Liver (tissue), 9 donors: ENCODE measurements around the gene BTF3. TPM values are rescaled to one million over a fixed set of nuclear protein-coding genes. Genes with fewer than 3 reads are reported as not detected.

Experiments used
- DNase-seq: peaks from one replicate; pipeline ENCODE4 v3.0.0-alpha.2; 2017; ENCODE audit warnings: low spot score
- H3K27ac ChIP-seq, 2 donors: one replicate each; pipeline ENCODE4 v1.7.0; 2013; ENCODE audit warnings: inconsistent platforms in 2 of 2, low read length in 2 of 2, control low read depth in 1 of 2, low read depth in 1 of 2, mild to moderate bottlenecking in 1 of 2
- H3K27me3 ChIP-seq, 4 donors: one replicate each; pipeline versions ENCODE4 v1.6.1 to v1.7.0; 2013; ENCODE audit warnings: low read length in 3 of 4, inconsistent platforms in 1 of 4, mild to moderate bottlenecking in 1 of 4, moderate library complexity in 1 of 4; ENCODE audit not compliant: control insufficient read depth in 4 of 4, insufficient read depth in 4 of 4
- H3K36me3 ChIP-seq, 4 donors: one replicate each; pipeline versions ENCODE4 v1.6.1 to v1.7.0; 2013; ENCODE audit warnings: low read length in 3 of 4, mild to moderate bottlenecking in 3 of 4, low read depth in 1 of 4, moderate library complexity in 1 of 4; ENCODE audit not compliant: control insufficient read depth in 4 of 4, insufficient read depth in 3 of 4
- H3K4me1 ChIP-seq, 4 donors: one replicate each; pipeline versions ENCODE4 v1.6.1 to v1.7.0; 2013; ENCODE audit warnings: low read length in 3 of 4, mild to moderate bottlenecking in 3 of 4, moderate library complexity in 1 of 4; ENCODE audit not compliant: control insufficient read depth in 4 of 4, insufficient read depth in 4 of 4
- H3K4me3 ChIP-seq, 3 donors: one replicate each; pipeline versions ENCODE4 v1.6.1 to v1.7.0; 2013; ENCODE audit warnings: low read length in 3 of 3, control low read depth in 1 of 3, low read depth in 1 of 3, mild to moderate bottlenecking in 1 of 3
- H3K9ac ChIP-seq, 2 donors: one replicate each; pipeline ENCODE4 v1.7.0; 2013; ENCODE audit warnings: low read length in 2 of 2, mild to moderate bottlenecking in 2 of 2, moderate library complexity in 2 of 2, control low read depth in 1 of 2, low read depth in 1 of 2
- H3K9me3 ChIP-seq, 4 donors: one replicate each; pipeline versions ENCODE4 v1.6.1 to v1.7.0; 2013; ENCODE audit warnings: low read length in 3 of 4; ENCODE audit not compliant: control insufficient read depth in 4 of 4
- EGR1 ChIP-seq, 2 donors: IDR thresholded peaks; 2 replicates each; pipeline ENCODE4 v1.6.1; 2016 to 2018; ENCODE audit warnings: antibody characterized with exemption in 2 of 2, low read depth in 2 of 2
- FOXA1 ChIP-seq: IDR thresholded peaks from 2 replicates; pipeline ENCODE4 v1.6.1; 2016; ENCODE audit warnings: antibody characterized with exemption
- FOXA2 ChIP-seq: IDR thresholded peaks from 2 replicates; pipeline ENCODE4 v1.6.1; 2016; ENCODE audit warnings: antibody characterized with exemption
- GABPA ChIP-seq, 2 donors: IDR thresholded peaks in 1 of 2; conservative IDR thresholded peaks in 1 of 2; 2 replicates each; pipeline ENCODE4 v1.6.1; 2016; ENCODE audit warnings: antibody characterized with exemption in 2 of 2, mild to moderate bottlenecking in 1 of 2, moderate library complexity in 1 of 2
- HNF4A ChIP-seq, 2 donors: conservative IDR thresholded peaks; 2 replicates each; pipeline ENCODE4 v1.6.1; 2016; ENCODE audit warnings: antibody characterized with exemption in 2 of 2, mild to moderate bottlenecking in 2 of 2
- HNF4G ChIP-seq: IDR thresholded peaks from 2 replicates; pipeline ENCODE4 v1.6.1; 2016; ENCODE audit warnings: antibody characterized with exemption
- JUND ChIP-seq, 2 donors: IDR thresholded peaks; 2 replicates each; pipeline ENCODE4 v1.6.1; 2016; ENCODE audit warnings: antibody characterized with exemption in 2 of 2
- NR2F2 ChIP-seq: IDR thresholded peaks from 2 replicates; pipeline ENCODE4 v1.6.1; 2016; ENCODE audit warnings: antibody characterized with exemption
- RAD21 ChIP-seq, 2 donors: IDR thresholded peaks; 2 replicates each; pipeline ENCODE4 v1.6.1; 2016; ENCODE audit warnings: antibody characterized with exemption in 2 of 2, mild to moderate bottlenecking in 2 of 2
- RXRA ChIP-seq, 2 donors: IDR thresholded peaks; 2 replicates each; pipeline ENCODE4 v1.6.1; 2017 to 2018; ENCODE audit warnings: antibody characterized with exemption in 2 of 2, mild to moderate bottlenecking in 1 of 2
- SP1 ChIP-seq: IDR thresholded peaks from 2 replicates; pipeline ENCODE4 v1.6.1; 2018; ENCODE audit warnings: antibody characterized with exemption, mild to moderate bottlenecking
- TAF1 ChIP-seq: conservative IDR thresholded peaks from 2 replicates; pipeline ENCODE4 v1.6.1; 2016; ENCODE audit warnings: antibody characterized with exemption, mild to moderate bottlenecking
- YY1 ChIP-seq: IDR thresholded peaks from 2 replicates; pipeline ENCODE4 v1.6.1; 2016; ENCODE audit warnings: antibody characterized with exemption, mild to moderate bottlenecking
- WGBS: extraction: QIAGEN DNeasy Blood & Tissue Kit; methylation state at CpG from one replicate; pipeline ENCODE4 v1.1.7; 2013; 5-methylcytosine and 5-hydroxymethylcytosine counted together
- polyA plus RNA-seq, 2 donors: library from polyadenylated mRNA; stranded (reverse) in 1 of 2; unstranded in 1 of 2; fragments of 200-250 nt in 1 of 2; fragments of >200 nt in 1 of 2; fragmentation: Nextera tagmentation in 1 of 2; extraction: Ambion mirVana in 1 of 2; gene quantifications; one replicate each; pipeline versions ENCODE4 v1.2.1 to v1.2.3, GENCODE V29; 2013 to 2015
- total RNA-seq, 2 donors: library from RNA; depleted of rRNA; stranded (reverse); fragments of >200 nt; gene quantifications; one replicate each; pipeline ENCODE4 v1.2.3, GENCODE V29; 2014
- TF ChIP-seq, protein P1 (sequence below): IDR thresholded peaks from 2 replicates; pipeline ENCODE4 v1.6.1; 2016; ENCODE audit warnings: antibody characterized with exemption
- TF ChIP-seq, protein P2 (sequence below): IDR thresholded peaks from 2 replicates; pipeline ENCODE4 v1.6.1; 2016; ENCODE audit warnings: antibody characterized with exemption, mild to moderate bottlenecking
- TF ChIP-seq, protein P3 (sequence below): IDR thresholded peaks from 2 replicates; pipeline ENCODE4 v1.6.1; 2016; ENCODE audit warnings: antibody characterized with exemption
- TF ChIP-seq, protein P4 (sequence below): IDR thresholded peaks from 2 replicates; pipeline ENCODE4 v1.6.1; 2016; ENCODE audit warnings: antibody characterized with exemption
- TF ChIP-seq, protein P5 (sequence below): fragments of 150-350 bp; IDR thresholded peaks from 2 replicates; pipeline ENCODE4 v1.5.1; 2017; ENCODE audit warnings: improper control_type of control experiment, low read depth, low read length; ENCODE audit not compliant: missing input control
- donor health status: healthy.
- donor health status: healthy.
- donor health status: healthy.
- donor health status: healthy.
- donor health status: healthy.

BTF3 gene
- total and polyA plus RNA-seq, 4 donors: 97.5 to 246 (median 213) TPM

DNA sequence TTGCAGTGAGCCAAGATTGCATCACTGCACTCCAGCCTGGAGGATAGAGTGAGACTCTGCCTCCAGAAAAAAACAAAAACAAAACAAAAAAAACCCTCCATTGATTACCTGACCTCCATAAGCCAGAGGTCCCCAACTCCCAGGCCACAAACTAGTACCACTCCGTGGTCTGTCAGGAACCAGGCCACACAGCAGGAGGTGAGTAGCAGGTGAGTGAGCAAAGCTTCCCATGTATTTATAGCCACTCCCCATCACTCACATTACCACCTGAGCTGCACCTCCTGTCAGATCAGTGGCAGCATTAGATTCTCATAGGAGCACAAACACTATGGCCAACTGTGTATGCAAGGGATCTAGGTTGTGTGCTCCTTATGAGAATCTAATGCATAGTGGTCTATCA lies 13.7 kb upstream of the BTF3 start:
- no peaks in the 10 kb centered on the region for H3K4me1 ChIP-seq
- H3K27ac ChIP-seq: no peak overlapping the region
- TF ChIP-seq JUND (IDR thresholded peaks at IDR 0.05) (no peak), EGR1 (IDR thresholded peaks at IDR 0.05; ENCODE audit: low read depth in 2 of 2) (no peak), HNF4A (conservative IDR thresholded peaks at IDR 0.05) (no peak), SP1 (no peak), RAD21 (IDR thresholded peaks at IDR 0.05) (no peak), YY1 (no peak), TAF1 (no peak), GABPA (IDR thresholded peaks at IDR 0.05 in 1 of 2, conservative IDR thresholded peaks at IDR 0.05 in 1 of 2) (no peak), HNF4G (no peak), FOXA2 (no peak), RXRA (IDR thresholded peaks at IDR 0.05) (no peak), FOXA1 (no peak), NR2F2 (no peak)
- TF ChIP-seq, protein P1, sequence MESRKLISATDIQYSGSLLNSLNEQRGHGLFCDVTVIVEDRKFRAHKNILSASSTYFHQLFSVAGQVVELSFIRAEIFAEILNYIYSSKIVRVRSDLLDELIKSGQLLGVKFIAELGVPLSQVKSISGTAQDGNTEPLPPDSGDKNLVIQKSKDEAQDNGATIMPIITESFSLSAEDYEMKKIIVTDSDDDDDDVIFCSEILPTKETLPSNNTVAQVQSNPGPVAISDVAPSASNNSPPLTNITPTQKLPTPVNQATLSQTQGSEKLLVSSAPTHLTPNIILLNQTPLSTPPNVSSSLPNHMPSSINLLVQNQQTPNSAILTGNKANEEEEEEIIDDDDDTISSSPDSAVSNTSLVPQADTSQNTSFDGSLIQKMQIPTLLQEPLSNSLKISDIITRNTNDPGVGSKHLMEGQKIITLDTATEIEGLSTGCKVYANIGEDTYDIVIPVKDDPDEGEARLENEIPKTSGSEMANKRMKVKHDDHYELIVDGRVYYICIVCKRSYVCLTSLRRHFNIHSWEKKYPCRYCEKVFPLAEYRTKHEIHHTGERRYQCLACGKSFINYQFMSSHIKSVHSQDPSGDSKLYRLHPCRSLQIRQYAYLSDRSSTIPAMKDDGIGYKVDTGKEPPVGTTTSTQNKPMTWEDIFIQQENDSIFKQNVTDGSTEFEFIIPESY: no peak
- TF ChIP-seq, protein P2, sequence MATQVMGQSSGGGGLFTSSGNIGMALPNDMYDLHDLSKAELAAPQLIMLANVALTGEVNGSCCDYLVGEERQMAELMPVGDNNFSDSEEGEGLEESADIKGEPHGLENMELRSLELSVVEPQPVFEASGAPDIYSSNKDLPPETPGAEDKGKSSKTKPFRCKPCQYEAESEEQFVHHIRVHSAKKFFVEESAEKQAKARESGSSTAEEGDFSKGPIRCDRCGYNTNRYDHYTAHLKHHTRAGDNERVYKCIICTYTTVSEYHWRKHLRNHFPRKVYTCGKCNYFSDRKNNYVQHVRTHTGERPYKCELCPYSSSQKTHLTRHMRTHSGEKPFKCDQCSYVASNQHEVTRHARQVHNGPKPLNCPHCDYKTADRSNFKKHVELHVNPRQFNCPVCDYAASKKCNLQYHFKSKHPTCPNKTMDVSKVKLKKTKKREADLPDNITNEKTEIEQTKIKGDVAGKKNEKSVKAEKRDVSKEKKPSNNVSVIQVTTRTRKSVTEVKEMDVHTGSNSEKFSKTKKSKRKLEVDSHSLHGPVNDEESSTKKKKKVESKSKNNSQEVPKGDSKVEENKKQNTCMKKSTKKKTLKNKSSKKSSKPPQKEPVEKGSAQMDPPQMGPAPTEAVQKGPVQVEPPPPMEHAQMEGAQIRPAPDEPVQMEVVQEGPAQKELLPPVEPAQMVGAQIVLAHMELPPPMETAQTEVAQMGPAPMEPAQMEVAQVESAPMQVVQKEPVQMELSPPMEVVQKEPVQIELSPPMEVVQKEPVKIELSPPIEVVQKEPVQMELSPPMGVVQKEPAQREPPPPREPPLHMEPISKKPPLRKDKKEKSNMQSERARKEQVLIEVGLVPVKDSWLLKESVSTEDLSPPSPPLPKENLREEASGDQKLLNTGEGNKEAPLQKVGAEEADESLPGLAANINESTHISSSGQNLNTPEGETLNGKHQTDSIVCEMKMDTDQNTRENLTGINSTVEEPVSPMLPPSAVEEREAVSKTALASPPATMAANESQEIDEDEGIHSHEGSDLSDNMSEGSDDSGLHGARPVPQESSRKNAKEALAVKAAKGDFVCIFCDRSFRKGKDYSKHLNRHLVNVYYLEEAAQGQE: no peak
- TF ChIP-seq, protein P3, sequence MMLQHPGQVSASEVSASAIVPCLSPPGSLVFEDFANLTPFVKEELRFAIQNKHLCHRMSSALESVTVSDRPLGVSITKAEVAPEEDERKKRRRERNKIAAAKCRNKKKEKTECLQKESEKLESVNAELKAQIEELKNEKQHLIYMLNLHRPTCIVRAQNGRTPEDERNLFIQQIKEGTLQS: no peak
- TF ChIP-seq, protein P4, sequence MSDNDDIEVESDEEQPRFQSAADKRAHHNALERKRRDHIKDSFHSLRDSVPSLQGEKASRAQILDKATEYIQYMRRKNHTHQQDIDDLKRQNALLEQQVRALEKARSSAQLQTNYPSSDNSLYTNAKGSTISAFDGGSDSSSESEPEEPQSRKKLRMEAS: no peak
- TF ChIP-seq, protein P5, sequence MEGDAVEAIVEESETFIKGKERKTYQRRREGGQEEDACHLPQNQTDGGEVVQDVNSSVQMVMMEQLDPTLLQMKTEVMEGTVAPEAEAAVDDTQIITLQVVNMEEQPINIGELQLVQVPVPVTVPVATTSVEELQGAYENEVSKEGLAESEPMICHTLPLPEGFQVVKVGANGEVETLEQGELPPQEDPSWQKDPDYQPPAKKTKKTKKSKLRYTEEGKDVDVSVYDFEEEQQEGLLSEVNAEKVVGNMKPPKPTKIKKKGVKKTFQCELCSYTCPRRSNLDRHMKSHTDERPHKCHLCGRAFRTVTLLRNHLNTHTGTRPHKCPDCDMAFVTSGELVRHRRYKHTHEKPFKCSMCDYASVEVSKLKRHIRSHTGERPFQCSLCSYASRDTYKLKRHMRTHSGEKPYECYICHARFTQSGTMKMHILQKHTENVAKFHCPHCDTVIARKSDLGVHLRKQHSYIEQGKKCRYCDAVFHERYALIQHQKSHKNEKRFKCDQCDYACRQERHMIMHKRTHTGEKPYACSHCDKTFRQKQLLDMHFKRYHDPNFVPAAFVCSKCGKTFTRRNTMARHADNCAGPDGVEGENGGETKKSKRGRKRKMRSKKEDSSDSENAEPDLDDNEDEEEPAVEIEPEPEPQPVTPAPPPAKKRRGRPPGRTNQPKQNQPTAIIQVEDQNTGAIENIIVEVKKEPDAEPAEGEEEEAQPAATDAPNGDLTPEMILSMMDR: no peak
- H3K36me3 ChIP-seq: no peaks in the 10 kb centered on the region
- no peak overlapping the region for H3K9ac ChIP-seq
- H3K27me3 ChIP-seq: no peaks in the 10 kb centered on the region
- H3K4me3 ChIP-seq: no peak overlapping the region
- DNase-seq: no peak
- 83% methylated on average over 1 of the region's 1 CpG for WGBS
- H3K9me3 ChIP-seq: no peaks in the 10 kb centered on the region
